SK-N-MC (cell line): Measurements from ENCODE around the gene VAMP7.
"Not testable (repeated sequence)": the region's sequence is repeated elsewhere in the genome, so short reads cannot be mapped to it uniquely, and the experiment has no call there.

ENCODE experiments used
- DNase-seq: peaks from one replicate; pipeline ENCODE4 v3.0.0-alpha.2; 2011; ENCODE audit warnings: low read depth, low spot score
- H3K27ac ChIP-seq: fragments of 200-600 bp; sonication (generic); 2 replicates; pipeline ENCODE4 v1.5.1; 2016; ENCODE audit warnings: mixed run types
- H3K36me3 ChIP-seq: fragments of 200-600 bp; sonication (generic); 2 replicates; pipeline ENCODE4 v1.6.1; 2017; ENCODE audit warnings: antibody characterized with exemption, low read length, mixed read lengths; ENCODE audit not compliant: insufficient read depth
- H3K4me3 ChIP-seq: fragments of 200-600 bp; sonication (generic); 2 replicates; pipeline ENCODE4 v1.5.1; 2016
- H3K9ac ChIP-seq: fragments of 200-600 bp; sonication (generic); 2 replicates; pipeline ENCODE4 v1.8.0; 2017; ENCODE audit warnings: mixed run types, mixed read lengths; ENCODE audit not compliant: insufficient read length
- H3K9me3 ChIP-seq: fragments of 200-600 bp; sonication (generic); 2 replicates; pipeline ENCODE4 v1.6.1; 2017; ENCODE audit warnings: low read depth, mild to moderate bottlenecking, antibody characterized with exemption, low read length, moderate library complexity, mixed read lengths
- EZH2 ChIP-seq: fragments of 200-600 bp; sonication (generic); IDR thresholded peaks from one replicate; pipeline ENCODE4 v1.6.1; 2017; ENCODE audit warnings: antibody characterized with exemption
- FOXP2 ChIP-seq: optimal IDR thresholded peaks from 2 replicates; pipeline ENCODE3; 2011; ENCODE audit warnings: mild to moderate bottlenecking, moderate library complexity; ENCODE audit not compliant: insufficient read depth; ENCODE audit errors: extremely low read length, control extremely low read depth
- POLR2AphosphoS5 ChIP-seq: IDR thresholded peaks from 2 replicates; pipeline ENCODE4 v1.6.1; 2012; ENCODE audit warnings: mild to moderate bottlenecking, low read depth, low read length, borderline replicate concordance

Gene VAMP7

DNA sequence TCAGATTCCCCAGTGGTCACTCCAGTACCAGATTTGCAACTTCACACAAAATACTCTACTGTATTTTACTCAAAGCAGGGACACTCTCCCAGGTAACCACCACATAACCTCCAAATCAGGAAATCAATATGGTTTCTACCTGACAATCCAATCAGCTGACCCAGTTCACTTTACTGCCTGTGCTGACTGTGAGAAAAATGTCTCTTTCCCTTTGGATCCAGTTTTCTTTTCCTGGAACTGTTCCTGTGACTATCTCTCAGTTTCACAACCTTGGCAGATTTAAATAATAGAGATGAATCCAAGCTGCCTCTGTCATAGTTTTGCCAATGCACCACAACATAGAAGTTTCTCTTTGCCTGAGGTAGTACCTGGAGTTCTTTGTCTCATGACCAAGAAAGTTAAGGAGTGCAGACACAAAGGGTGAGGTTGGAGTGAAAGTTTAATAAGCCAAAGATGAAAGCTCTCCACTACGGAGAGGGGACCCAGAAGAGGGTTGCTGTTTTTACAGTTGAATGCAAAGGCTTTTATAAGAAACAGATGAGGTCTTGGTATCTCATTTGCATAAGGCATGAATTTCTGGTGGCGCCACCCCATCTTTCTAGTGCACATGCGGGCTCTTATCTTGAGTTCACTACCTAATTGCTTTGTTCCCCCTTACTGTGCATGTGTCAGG is 86.6 kb downstream of the VAMP7 start:
- no peak overlapping the region for H3K9ac ChIP-seq
- H3K27ac ChIP-seq: no peak overlapping the region
- H3K4me3 ChIP-seq: no peak overlapping the region
- DNase-seq: no peak
- TF ChIP-seq EZH2 (no peak), POLR2AphosphoS5 (no peak), FOXP2 (no peak)
- no peaks in the 10 kb centered on the region for H3K9me3 ChIP-seq
- H3K36me3 ChIP-seq: no peaks in the 10 kb centered on the region

GRCh38 chrX:155968326-155968661 is 87.1 kb downstream of the VAMP7 start:
- Histone ChIP-seq H3K9me3 (no peaks in the 10 kb centered on the region), H3K4me3 (no peak overlapping the region), H3K9ac (no peak overlapping the region), H3K36me3 (no peaks in the 10 kb centered on the region), H3K27ac (no peak overlapping the region)
- TF ChIP-seq POLR2AphosphoS5 (no peak), EZH2 (no peak), FOXP2 (no peak)
- no peak for DNase-seq

GRCh38 chrX:155968791-155969190 is 87.6 kb downstream of the VAMP7 start:
- DNase-seq: no peak

DNA sequence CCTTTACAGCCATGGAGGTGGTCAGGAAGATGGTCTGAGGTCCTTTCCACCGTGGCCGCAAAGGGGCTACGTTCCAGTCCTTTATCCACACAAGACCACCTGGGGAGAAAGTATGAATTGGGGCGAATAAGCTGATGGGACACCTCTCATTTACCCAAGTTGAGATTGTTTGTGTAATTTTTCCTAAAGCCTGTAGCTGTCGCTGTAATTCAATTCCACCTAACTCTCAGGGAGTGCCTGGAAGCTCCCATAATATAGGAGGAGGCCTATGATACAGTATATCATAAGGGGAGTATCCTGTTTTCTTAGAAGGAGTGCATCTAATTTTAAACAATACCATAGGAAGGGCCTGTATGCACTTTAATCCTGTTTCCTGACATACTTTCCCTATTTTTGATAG is 90.5 kb downstream of the VAMP7 start:
- not testable (repeated sequence) for H3K9me3 ChIP-seq, H3K36me3 ChIP-seq, H3K4me3 ChIP-seq, H3K9ac ChIP-seq, DNase-seq, H3K27ac ChIP-seq

More at GRCh38 chrX:155968791-155969190, 87.6 kb downstream of the VAMP7 start:
- no peak overlapping the region for H3K9ac ChIP-seq
- H3K36me3 ChIP-seq: no peaks in the 10 kb centered on the region
- H3K27ac ChIP-seq: no peak overlapping the region
- no peak overlapping the region for H3K4me3 ChIP-seq
- no peak for TF ChIP-seq EZH2
- no peak for TF ChIP-seq POLR2AphosphoS5
- TF ChIP-seq FOXP2: no peak
- H3K9me3 ChIP-seq: no peaks in the 10 kb centered on the region

DNA sequence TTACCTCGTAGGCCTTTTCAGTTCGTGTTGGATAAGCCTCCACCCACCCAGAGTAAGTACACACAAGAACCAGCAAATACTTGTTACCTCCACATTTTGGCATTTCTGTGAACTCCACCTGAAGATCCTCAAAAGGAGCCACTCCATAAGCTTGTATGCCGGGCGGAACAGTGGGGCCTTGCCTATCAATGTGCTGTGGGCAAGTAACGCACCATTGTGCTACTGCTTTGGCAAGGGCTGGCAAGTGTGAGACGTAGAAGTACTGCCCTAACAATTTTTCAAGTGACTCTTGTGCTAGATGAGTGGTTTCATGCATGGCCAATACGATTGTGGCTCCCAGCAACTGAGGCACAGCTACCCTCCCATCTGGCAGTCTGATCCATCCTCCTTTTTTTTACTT is 91.1 kb downstream of the VAMP7 start:
- not testable (repeated sequence) for DNase-seq

GRCh38 chrX:155983326-155983725 is 102.2 kb downstream of the VAMP7 start:
- H3K4me3 ChIP-seq: no peak overlapping the region
- H3K9ac ChIP-seq: no peak overlapping the region
- H3K36me3 ChIP-seq: no peaks in the 10 kb centered on the region
- H3K9me3 ChIP-seq: no peaks in the 10 kb centered on the region
- no peak overlapping the region for H3K27ac ChIP-seq
- TF ChIP-seq POLR2AphosphoS5 (no peak), FOXP2 (no peak), EZH2 (no peak)
- DNase-seq: no peak

More for the DNA sequence above, 91.1 kb downstream of the VAMP7 start:
- H3K9me3 ChIP-seq, H3K9ac ChIP-seq, H3K27ac ChIP-seq, H3K36me3 ChIP-seq, H3K4me3 ChIP-seq: not testable (repeated sequence)

DNA sequence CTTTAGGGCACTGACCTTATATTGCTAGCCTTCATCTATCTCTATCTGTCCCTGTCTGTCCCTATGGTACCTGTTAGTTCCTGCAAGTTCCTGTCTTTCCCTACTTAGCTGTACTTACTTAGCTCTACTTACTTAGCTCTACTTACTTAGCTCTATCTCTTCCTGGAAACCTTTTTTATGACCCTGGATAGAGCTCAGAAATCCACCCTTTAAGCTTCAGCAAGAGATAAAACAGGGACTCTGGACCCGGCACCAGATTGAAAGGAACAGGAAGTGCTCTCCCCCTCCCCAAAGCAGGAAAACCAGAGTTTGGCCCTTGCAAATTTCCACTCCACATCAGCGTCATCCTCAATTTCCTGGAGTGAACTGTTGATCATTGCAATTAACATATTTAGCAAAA is 104.1 kb downstream of the VAMP7 start:
- Histone ChIP-seq H3K9me3 (no peaks in the 10 kb centered on the region), H3K36me3 (no peaks in the 10 kb centered on the region), H3K9ac (no peak overlapping the region), H3K27ac (no peak overlapping the region), H3K4me3 (no peak overlapping the region)
- no peak for DNase-seq
- TF ChIP-seq EZH2 (no peak), FOXP2 (no peak), POLR2AphosphoS5 (no peak)

DNA sequence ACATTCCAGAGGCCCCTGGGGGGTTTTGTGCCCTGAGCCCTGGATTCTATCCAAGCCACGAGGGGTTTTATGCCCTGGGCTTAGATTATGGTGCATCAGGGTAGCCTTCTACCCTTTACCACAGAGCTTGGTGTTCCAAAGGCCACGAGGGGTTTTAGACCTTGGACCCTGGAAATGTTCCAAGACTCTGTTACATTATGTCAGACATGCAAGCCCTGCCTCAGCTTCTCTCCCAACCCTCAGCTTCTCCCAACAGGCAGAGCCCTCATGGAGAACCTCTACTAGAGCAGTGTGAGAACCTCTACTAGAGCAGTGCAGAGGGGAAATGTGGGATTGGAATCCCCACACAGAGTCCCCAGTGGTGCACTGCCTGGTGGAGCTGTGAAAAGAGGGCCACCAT is 105.8 kb downstream of the VAMP7 start:
- H3K4me3 ChIP-seq, H3K27ac ChIP-seq, H3K36me3 ChIP-seq, H3K9ac ChIP-seq, H3K9me3 ChIP-seq, DNase-seq: not testable (repeated sequence)

- no peak for TF ChIP-seq FOXP2
- TF ChIP-seq EZH2: no peak
- TF ChIP-seq POLR2AphosphoS5: no peak
- no peak for DNase-seq
- Histone ChIP-seq H3K27ac (no peak overlapping the region), H3K9ac (no peak overlapping the region), H3K36me3 (no peaks in the 10 kb centered on the region), H3K9me3 (no peaks in the 10 kb centered on the region), H3K4me3 (no peak overlapping the region)
These were observed 107.7 kb downstream of the VAMP7 start for GRCh38 chrX:155988859-155989258.
